ENCODE data around the gene ELOVL5.
"Not testable (repeated sequence)": the region's sequence is repeated elsewhere in the genome, so short reads cannot be mapped to it uniquely, and the experiment has no call there.

Gene ELOVL5

GRCh38 chr6:53327017-53327395 is 21.7 kb downstream of the ELOVL5 start:
- DNase-seq, result peak; percentile 35

DNA sequence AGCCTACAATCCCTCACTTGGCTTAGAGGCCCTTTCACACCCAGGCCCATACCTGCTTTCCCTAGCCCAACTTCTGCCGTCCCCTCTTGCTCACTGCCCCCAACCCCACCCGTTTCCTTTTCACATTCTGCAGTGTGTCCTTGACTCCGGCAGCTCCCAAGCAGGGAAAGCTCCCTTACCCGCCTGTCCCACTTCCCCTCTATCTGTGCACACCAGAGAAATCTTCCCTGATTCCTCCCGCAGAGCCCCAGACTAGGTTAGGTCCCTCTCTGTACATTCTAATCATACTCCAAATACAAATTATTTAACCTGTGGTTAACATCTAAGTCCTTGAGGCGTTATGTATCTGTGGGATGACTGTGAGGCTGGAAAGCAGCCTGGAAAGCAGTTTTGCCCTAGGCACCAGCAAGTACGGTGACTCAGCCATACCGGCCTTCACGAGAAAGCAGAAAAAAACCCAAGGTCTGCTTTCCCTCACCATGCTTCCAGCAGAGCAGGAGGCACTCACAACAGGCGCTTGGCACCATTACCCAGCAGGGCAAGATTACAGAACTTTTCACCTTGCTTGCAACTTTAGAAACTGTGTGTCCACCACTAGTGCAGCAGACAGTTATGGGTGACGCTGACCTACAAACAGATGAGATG is 22.3 kb downstream of the ELOVL5 start:
- peak; percentile 99 for DNase-seq

DNA sequence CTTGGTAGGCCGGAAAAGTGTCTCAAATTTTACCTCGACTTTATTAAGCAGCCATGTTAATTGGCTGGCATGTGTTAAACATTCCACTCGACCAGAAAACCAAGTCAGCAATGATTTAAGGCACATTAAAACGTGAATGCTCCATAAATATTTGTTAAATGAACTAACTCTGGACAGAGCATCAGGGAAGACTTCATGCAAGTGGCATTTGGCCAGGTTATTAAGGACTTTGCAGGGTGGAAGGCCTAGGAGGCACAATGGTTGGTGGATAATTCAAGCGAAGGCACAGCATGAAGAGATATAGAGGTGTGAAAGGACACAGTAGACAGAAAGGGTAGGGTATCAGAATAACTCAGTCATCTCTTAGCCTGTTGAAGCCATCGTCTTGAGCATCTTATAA is 23.0 kb downstream of the ELOVL5 start:
- DNase-seq, result peak; percentile 35

- no peak for DNase-seq
Observed at GRCh38 chr6:53322188-53323029, 26.3 kb downstream of the ELOVL5 start.

- no peak for DNase-seq
Observed at GRCh38 chr6:53321701-53322100, 27.0 kb downstream of the ELOVL5 start.

- no peak for DNase-seq
Observed at GRCh38 chr6:53320964-53321363, 27.8 kb downstream of the ELOVL5 start.

- no peak for DNase-seq
Observed at GRCh38 chr6:53318429-53318828, 30.3 kb downstream of the ELOVL5 start.

- no peak for DNase-seq
Observed at GRCh38 chr6:53317861-53318260, 30.9 kb downstream of the ELOVL5 start.

DNA sequence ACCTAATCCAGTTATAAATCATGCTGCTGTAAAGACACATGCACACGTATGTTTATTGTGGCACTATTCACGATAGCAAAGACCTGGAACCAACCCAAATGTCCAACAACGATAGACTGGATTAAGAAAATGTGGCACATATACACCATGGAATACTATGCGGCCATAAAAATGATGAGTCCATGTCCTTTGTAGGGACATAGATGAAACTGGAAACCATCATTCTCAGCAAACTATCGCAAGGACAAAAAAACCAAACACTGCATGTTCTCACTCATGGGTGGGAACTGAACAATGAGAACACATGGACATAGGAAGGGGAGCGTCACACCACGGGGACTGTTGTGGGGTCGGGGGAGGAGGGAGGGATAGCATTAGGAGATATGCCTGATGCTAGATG is 31.5 kb downstream of the ELOVL5 start:
- DNase-seq, result not testable (repeated sequence)

- no peak for DNase-seq
Observed at GRCh38 chr6:53316142-53316541, 32.6 kb downstream of the ELOVL5 start.

DNA sequence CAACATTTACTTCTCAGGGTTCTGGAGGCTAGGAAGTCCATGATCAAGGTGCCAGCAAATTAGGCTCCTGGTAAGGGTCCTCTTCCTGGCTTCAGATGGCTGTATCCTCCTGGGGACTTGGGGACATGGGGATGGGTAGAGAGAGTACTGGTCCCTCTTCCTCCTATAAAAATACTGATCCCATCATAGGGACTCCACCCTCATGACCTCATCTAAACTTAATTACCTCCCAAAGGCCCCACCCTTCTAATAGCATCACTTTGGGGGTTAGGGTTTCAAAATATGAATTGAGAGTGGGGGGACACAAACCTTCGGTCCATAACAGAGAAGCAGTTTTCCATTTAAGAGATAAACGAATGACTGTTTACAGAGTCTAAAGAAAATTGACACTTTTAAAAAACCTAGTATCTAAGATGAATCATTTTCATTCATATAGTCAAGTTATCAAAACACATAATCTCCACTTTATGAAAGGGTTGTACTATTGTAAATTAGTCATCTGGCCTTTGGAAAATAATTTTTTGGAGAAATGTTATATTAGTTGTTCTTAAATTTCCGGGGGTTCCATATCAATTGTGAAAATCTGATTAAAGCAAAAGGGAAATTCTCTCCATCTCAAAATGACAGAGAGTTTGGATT is 33.5 kb downstream of the ELOVL5 start:
- DNase-seq, result no peak

DNA sequence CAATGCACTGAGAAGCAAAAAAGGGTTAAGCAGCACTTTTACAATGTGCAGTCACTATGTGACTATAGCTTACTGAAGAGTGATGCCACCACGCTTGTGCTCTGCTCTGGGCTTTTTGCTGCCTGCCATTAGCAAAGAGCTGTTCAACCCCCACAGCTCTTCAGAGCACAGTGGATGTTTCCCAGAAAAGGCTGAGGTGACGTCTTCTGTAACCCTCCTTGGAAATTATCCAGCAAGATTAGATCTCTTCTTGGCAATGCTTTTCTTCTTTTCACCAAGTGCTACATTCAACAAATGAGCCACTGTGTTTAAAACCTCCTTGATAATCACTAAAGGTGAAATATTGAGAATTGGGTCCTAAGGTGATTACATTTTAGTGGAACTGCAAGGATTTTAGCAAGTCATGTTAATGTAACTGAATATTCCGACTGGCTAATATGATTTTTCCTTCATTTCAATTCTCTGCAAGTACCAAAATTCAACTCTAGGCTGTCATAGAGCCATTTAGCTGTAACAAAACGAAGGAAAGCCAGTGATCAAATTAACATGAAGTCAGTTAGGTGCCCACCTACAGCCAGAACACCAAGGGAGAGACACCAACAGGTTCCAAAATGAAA is 34.9 kb downstream of the ELOVL5 start:
- DNase-seq, result peak; percentile 49

GRCh38 chr6:53312355-53312754 is 36.4 kb downstream of the ELOVL5 start:
- DNase-seq, result no peak

- DNase-seq, result no peak
Observed at GRCh38 chr6:53311586-53311935, 37.2 kb downstream of the ELOVL5 start.

DNA sequence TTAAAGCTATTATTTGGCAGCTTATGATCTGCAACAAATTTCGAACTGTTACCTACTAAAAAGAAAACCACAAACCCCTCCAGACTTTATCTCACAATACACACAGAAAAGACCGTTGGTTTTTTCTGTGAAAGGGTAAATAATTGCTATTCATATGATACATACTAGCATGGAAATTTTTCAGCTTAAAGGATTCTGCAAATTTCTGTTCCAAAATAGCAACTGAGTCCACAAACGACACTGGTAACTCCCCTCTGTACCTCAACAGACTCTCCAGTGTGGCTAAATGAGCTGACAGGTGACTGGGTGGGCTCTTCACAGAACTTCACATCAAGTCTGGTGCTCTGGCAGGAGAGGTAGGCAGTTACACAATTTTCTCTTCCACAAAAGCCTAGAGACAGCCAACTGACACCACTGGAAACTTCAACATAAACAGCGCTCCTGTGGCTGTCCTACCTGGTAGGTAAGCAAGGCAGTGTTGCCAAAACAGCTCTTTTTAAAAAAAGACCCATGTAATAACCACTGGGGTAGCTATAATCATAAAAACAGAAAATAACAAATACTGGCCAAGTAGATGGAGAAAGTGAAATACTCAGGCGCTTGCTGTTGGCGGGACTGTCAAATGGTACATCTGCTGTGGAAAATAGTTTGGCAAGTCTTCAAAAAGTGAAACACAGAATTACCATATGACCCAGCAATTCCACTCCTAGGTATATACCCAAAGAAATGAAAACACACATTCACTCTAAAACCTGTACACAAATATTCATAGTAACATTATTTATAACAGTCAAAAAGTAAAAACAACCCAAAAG is 37.8 kb downstream of the ELOVL5 start:
- no peak for DNase-seq

DNA sequence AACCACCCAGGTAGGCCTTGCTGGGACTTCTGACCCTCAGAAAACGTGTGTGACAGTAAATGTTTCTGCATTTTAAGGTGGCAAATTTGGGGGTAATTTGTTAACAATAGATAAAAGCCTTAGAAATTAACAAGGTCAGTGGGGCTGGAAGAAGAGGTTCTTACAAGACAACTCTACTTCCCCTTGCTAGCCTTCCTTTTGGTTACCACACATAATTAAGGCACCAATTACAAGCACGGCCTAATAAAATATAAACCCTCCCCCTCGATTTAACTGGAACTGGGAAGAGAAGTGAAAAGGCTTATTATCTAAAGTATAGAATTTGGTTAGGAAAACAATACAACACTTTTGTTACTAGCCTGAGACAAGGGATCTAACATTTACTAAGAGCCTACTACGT is 38.8 kb downstream of the ELOVL5 start:
- DNase-seq, result no peak

DNA sequence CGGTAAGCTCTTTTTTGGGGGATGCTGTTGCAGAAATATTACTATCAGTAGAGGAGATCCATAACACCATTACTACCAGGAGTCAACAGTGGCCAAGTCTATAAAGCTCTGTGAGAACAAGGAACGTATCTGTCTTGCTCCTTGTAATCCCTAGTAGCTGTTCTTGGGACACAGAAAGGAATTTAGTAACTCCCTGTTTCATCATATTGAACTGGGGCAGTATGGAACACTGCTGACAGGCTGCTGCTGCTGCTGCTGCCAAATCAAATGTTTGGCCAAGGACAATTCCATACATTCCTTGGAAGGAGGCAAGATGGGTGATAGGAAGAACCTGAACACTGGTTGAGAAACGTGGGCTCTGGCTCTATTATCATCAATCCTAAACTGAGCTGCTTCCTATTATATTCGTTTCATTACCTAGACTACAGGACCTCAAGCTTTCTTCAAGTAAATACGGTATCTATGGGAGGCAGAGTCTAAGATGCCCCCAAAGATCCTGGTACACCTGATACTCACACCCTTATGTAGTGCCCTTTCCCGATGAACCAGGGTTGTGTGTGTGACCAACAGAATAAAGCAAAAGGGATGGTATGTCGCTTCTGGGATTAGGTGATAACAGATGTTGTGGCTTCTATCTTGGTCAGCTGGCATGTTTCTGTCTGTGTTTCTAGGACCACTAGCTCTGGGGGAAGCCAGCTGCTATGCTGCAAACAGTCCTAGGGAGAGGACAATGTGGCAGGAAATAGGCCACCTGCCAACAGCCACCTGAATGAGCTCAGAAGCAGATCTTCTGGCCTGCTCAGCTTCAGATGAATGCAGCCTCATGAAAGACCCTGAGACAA is 39.5 kb downstream of the ELOVL5 start:
- DNase-seq, result peak; percentile 71

- peak; percentile 65 for DNase-seq
Observed at GRCh38 chr6:53306819-53307347, 41.9 kb downstream of the ELOVL5 start.

GRCh38 chr6:53306217-53306616 is 42.5 kb downstream of the ELOVL5 start:
- DNase-seq, result not testable (repeated sequence)

- not testable (repeated sequence) for DNase-seq
Observed at GRCh38 chr6:53305506-53306005, 43.2 kb downstream of the ELOVL5 start.

GRCh38 chr6:53304953-53305352 is 43.8 kb downstream of the ELOVL5 start:
- DNase-seq, result not testable (repeated sequence)

Data from NCI-H226 (cell line).